ENCODE measurements around the gene OXSR1. TPM values are rescaled to one million over a fixed set of nuclear protein-coding genes. Genes with fewer than 3 reads are reported as not detected.

Gene OXSR1
- total RNA-seq, 1 experiment from 2014 or later = 33.2 TPM

- H3K9me3 ChIP-seq (ENCODE audit: control insufficient read depth, insufficient read depth, low read depth, low read length) = no peaks in the 10 kb centered on the region
- no peak overlapping the region for H3K27ac ChIP-seq (ENCODE audit: low read length)
- no peak for TF ChIP-seq SIN3A (IDR thresholded peaks at IDR 0.05; ENCODE audit: borderline replicate concordance, insufficient read depth, low read depth, low read length)
- TF ChIP-seq POLR2AphosphoS5 (IDR thresholded peaks at IDR 0.05; ENCODE audit: low read depth, low read length) = no peak
- TF ChIP-seq REST (IDR thresholded peaks at IDR 0.05; ENCODE audit: insufficient read depth in 1 of 2, low read depth in 2 of 2, low read length in 1 of 2) = no peak
- TF ChIP-seq CTCF (IDR thresholded peaks at IDR 0.05) = no peak
- TF ChIP-seq TCF7L2 (IDR thresholded peaks at IDR 0.05; ENCODE audit: low read depth, low read length) = no peak
- no TSS peak for BruUV-seq (replicated peaks)
- H3K4me1 ChIP-seq (ENCODE audit: control insufficient read depth, insufficient read depth, low read length) = no peaks in the 10 kb centered on the region
- H3K36me3 ChIP-seq (ENCODE audit: control insufficient read depth, insufficient read depth, low read length) = peaks cover 29% of the 10 kb centered on the region
- in situ Hi-C loops (cut with HindIII; ENCODE audit: low pct_unique_long_range_greater_than_20kb, low sequenced_read_pairs) (no loop called here), intact Hi-C loops (cut with micrococcal nuclease; ENCODE audit: unreplicated experiment) (no loop called here)
- ATAC-seq = no peak
- no peak overlapping the region for H3K4me3 ChIP-seq (ENCODE audit: low read depth in 2 of 2, low read length in 2 of 2)
- ChIA-PET POLR2A (no interaction called here), CTCF (no interaction called here)
- no peak for DNase-seq (ENCODE audit: low read depth, low spot score)
- no peaks in the 10 kb centered on the region for H3K27me3 ChIP-seq (ENCODE audit: control insufficient read depth, insufficient read depth, low read length)
Measured at GRCh38 chr3:38250198-38250597, 84.9 kb downstream of the OXSR1 start.

- Histone ChIP-seq H3K4me1 (ENCODE audit: control insufficient read depth, insufficient read depth, low read length) (no peaks in the 10 kb centered on the region), H3K36me3 (ENCODE audit: control insufficient read depth, insufficient read depth, low read length) (peaks cover 29% of the 10 kb centered on the region), H3K27ac (ENCODE audit: low read length) (no peak overlapping the region), H3K27me3 (ENCODE audit: control insufficient read depth, insufficient read depth, low read length) (no peaks in the 10 kb centered on the region), H3K9me3 (ENCODE audit: control insufficient read depth, insufficient read depth, low read depth, low read length) (no peaks in the 10 kb centered on the region), H3K4me3 (ENCODE audit: low read depth in 2 of 2, low read length in 2 of 2) (no peak overlapping the region)
- CTCF ChIA-PET = no interaction called here
- no peak for TF ChIP-seq POLR2AphosphoS5 (IDR thresholded peaks at IDR 0.05; ENCODE audit: low read depth, low read length)
- TF ChIP-seq TCF7L2 (IDR thresholded peaks at IDR 0.05; ENCODE audit: low read depth, low read length) = no peak
- TF ChIP-seq CTCF (IDR thresholded peaks at IDR 0.05) = no peak
- TF ChIP-seq REST (IDR thresholded peaks at IDR 0.05; ENCODE audit: insufficient read depth in 1 of 2, low read depth in 2 of 2, low read length in 1 of 2) = no peak
- no peak for TF ChIP-seq SIN3A (IDR thresholded peaks at IDR 0.05; ENCODE audit: borderline replicate concordance, insufficient read depth, low read depth, low read length)
- in situ Hi-C loops (cut with HindIII; ENCODE audit: low pct_unique_long_range_greater_than_20kb, low sequenced_read_pairs) = no loop called here
- ATAC-seq = no peak
- DNase-seq (ENCODE audit: low read depth, low spot score) = no peak
- intact Hi-C loops (cut with micrococcal nuclease; ENCODE audit: unreplicated experiment) = no loop called here
- no TSS peak for BruUV-seq (replicated peaks)
- POLR2A ChIA-PET = no interaction called here
Measured at GRCh38 chr3:38251197-38251596, 85.9 kb downstream of the OXSR1 start.

Measured in Panc1 (cell line).